HUES6 (cell line): ENCODE results near the gene TRERF1.

Experiments
- H3K27ac ChIP-seq: 2 replicates; pipeline ENCODE4 v1.7.0; 2013; ENCODE audit warnings: low read depth, mild to moderate bottlenecking, low read length, inconsistent platforms
- H3K27me3 ChIP-seq: 2 replicates; pipeline ENCODE4 v1.6.1; 2013; ENCODE audit warnings: low read length; ENCODE audit not compliant: control insufficient read depth, insufficient read depth
- H3K36me3 ChIP-seq: 2 replicates; pipeline ENCODE4 v1.6.1; 2013; ENCODE audit warnings: low read length; ENCODE audit not compliant: control insufficient read depth, insufficient read depth
- H3K4me1 ChIP-seq: 2 replicates; pipeline ENCODE4 v1.6.1; 2013; ENCODE audit warnings: low read length; ENCODE audit not compliant: control insufficient read depth, insufficient read depth
- H3K4me3 ChIP-seq: 2 replicates; pipeline ENCODE4 v1.5.1; 2013; ENCODE audit warnings: low read depth, low read length
- H3K9ac ChIP-seq: one replicate; pipeline ENCODE4 v1.6.1; 2013; ENCODE audit warnings: mild to moderate bottlenecking, low read length
- H3K9me3 ChIP-seq: 2 replicates; pipeline ENCODE4 v1.6.1; 2013; ENCODE audit warnings: low read depth, low read length; ENCODE audit not compliant: control insufficient read depth, insufficient read depth

Gene TRERF1

GRCh38 chr6:42347456-42347855 lies 104.3 kb downstream of the TRERF1 start:
- no peaks in the 10 kb centered on the region for H3K4me1 ChIP-seq
- no peak overlapping the region for H3K4me3 ChIP-seq
- no peaks in the 10 kb centered on the region for H3K9me3 ChIP-seq
- no peak overlapping the region for H3K27ac ChIP-seq
- H3K9ac ChIP-seq, result no peak overlapping the region
- H3K27me3 ChIP-seq, result no peaks in the 10 kb centered on the region
- H3K36me3 ChIP-seq, result no peaks in the 10 kb centered on the region; the same call in 1 of the 2 replicates

GRCh38 chr6:42345696-42346416 lies 105.9 kb downstream of the TRERF1 start:
- H3K4me3 ChIP-seq, result no peak overlapping the region
- H3K9ac ChIP-seq, result no peak overlapping the region
- H3K27ac ChIP-seq, result no peak overlapping the region
- no peaks in the 10 kb centered on the region for H3K27me3 ChIP-seq
- no peaks in the 10 kb centered on the region; the same call in 1 of the 2 replicates for H3K36me3 ChIP-seq
- H3K9me3 ChIP-seq, result no peaks in the 10 kb centered on the region
- H3K4me1 ChIP-seq, result no peaks in the 10 kb centered on the region

- no peak overlapping the region for H3K9ac ChIP-seq
- no peak overlapping the region for H3K4me3 ChIP-seq
- no peaks in the 10 kb centered on the region for H3K9me3 ChIP-seq
- H3K36me3 ChIP-seq, result no peaks in the 10 kb centered on the region; the same call in 1 of the 2 replicates
- no peak overlapping the region for H3K27ac ChIP-seq
- no peaks in the 10 kb centered on the region for H3K27me3 ChIP-seq
- H3K4me1 ChIP-seq, result no peaks in the 10 kb centered on the region
Measured at GRCh38 chr6:42344756-42345155, 107.0 kb downstream of the TRERF1 start.

- no peak overlapping the region for H3K4me3 ChIP-seq
- no peaks in the 10 kb centered on the region; the same call in 1 of the 2 replicates for H3K36me3 ChIP-seq
- no peaks in the 10 kb centered on the region for H3K9me3 ChIP-seq
- H3K27me3 ChIP-seq, result no peaks in the 10 kb centered on the region
- H3K27ac ChIP-seq, result no peak overlapping the region
- no peak overlapping the region for H3K9ac ChIP-seq
- no peaks in the 10 kb centered on the region for H3K4me1 ChIP-seq
Measured at GRCh38 chr6:42341771-42342553, 109.8 kb downstream of the TRERF1 start.

GRCh38 chr6:42341221-42341620 lies 110.5 kb downstream of the TRERF1 start:
- no peaks in the 10 kb centered on the region for H3K27me3 ChIP-seq
- H3K27ac ChIP-seq, result no peak overlapping the region
- H3K36me3 ChIP-seq, result no peaks in the 10 kb centered on the region; the same call in 1 of the 2 replicates
- no peak overlapping the region for H3K9ac ChIP-seq
- no peak overlapping the region for H3K4me3 ChIP-seq
- H3K4me1 ChIP-seq, result no peaks in the 10 kb centered on the region
- H3K9me3 ChIP-seq, result no peaks in the 10 kb centered on the region

GRCh38 chr6:42340511-42340910 lies 111.2 kb downstream of the TRERF1 start:
- H3K4me1 ChIP-seq, result no peaks in the 10 kb centered on the region
- no peak overlapping the region for H3K9ac ChIP-seq
- no peaks in the 10 kb centered on the region for H3K9me3 ChIP-seq
- no peaks in the 10 kb centered on the region; the same call in 1 of the 2 replicates for H3K36me3 ChIP-seq
- no peak overlapping the region for H3K27ac ChIP-seq
- no peaks in the 10 kb centered on the region for H3K27me3 ChIP-seq
- no peak overlapping the region for H3K4me3 ChIP-seq

GRCh38 chr6:42339991-42340401 lies 111.7 kb downstream of the TRERF1 start:
- H3K4me3 ChIP-seq, result no peak overlapping the region
- no peaks in the 10 kb centered on the region; the same call in 1 of the 2 replicates for H3K36me3 ChIP-seq
- no peak overlapping the region for H3K9ac ChIP-seq

GRCh38 chr6:42338744-42339222 lies 112.9 kb downstream of the TRERF1 start:
- H3K27me3 ChIP-seq, result no peaks in the 10 kb centered on the region
- H3K27ac ChIP-seq, result no peak overlapping the region
- no peaks in the 10 kb centered on the region for H3K9me3 ChIP-seq
- H3K4me1 ChIP-seq, result no peaks in the 10 kb centered on the region
- no peaks in the 10 kb centered on the region; the same call in 1 of the 2 replicates for H3K36me3 ChIP-seq
- H3K4me3 ChIP-seq, result no peak overlapping the region
- no peak overlapping the region for H3K9ac ChIP-seq

More at GRCh38 chr6:42339991-42340401, 111.7 kb downstream of the TRERF1 start:
- Histone ChIP-seq H3K9me3 (no peaks in the 10 kb centered on the region), H3K27ac (no peak overlapping the region), H3K4me1 (no peaks in the 10 kb centered on the region), H3K27me3 (no peaks in the 10 kb centered on the region)

GRCh38 chr6:42337985-42338743 lies 113.6 kb downstream of the TRERF1 start:
- H3K36me3 ChIP-seq, result no peaks in the 10 kb centered on the region
- no peak overlapping the region for H3K4me3 ChIP-seq
- no peak overlapping the region for H3K9ac ChIP-seq
- no peak overlapping the region for H3K27ac ChIP-seq
- no peaks in the 10 kb centered on the region; the same call in 1 of the 2 replicates for H3K4me1 ChIP-seq
- H3K27me3 ChIP-seq, result no peaks in the 10 kb centered on the region
- H3K9me3 ChIP-seq, result no peaks in the 10 kb centered on the region

- H3K36me3 ChIP-seq, result no peaks in the 10 kb centered on the region
- no peak overlapping the region for H3K9ac ChIP-seq
- H3K9me3 ChIP-seq, result no peaks in the 10 kb centered on the region
- H3K27ac ChIP-seq, result no peak overlapping the region
- no peaks in the 10 kb centered on the region for H3K27me3 ChIP-seq
- H3K4me3 ChIP-seq, result no peak overlapping the region
- peaks cover 4% of the 10 kb centered on the region; the same call in 1 of the 2 replicates for H3K4me1 ChIP-seq
Measured at GRCh38 chr6:42336431-42336830, 115.3 kb downstream of the TRERF1 start.
